H1 (cell line): ENCODE data around the gene HK1. TPM values are rescaled to one million over a fixed set of nuclear protein-coding genes. Genes with fewer than 3 reads are reported as not detected.

Experiments used
- CTCF ChIA-PET: fragments of 300-600 bp; sonication (Branson Sonifier 250); formaldehyde crosslinking; loops from one replicate; lab custom pipeline; 2021; ENCODE audit not compliant: partially characterized antibody; lab: Charles Lee
- POLR2A ChIA-PET: fragments of 300-600 bp; sonication (Branson Sonifier 250); formaldehyde crosslinking; loops from one replicate; lab custom pipeline; 2021; ENCODE audit warnings: inconsistent platforms; ENCODE audit not compliant: partially characterized antibody; lab: Charles Lee
- DNase-seq, 2 experiments: peaks; one replicate each; pipeline versions ENCODE4 v3.0.0 to v3.0.0-alpha.2; 2010 to 2022; ENCODE audit warnings: low spot score in 2 of 2, low read depth in 1 of 2, mixed read lengths in 1 of 2
- FAIRE-seq: peaks from 2 replicates; lab custom pipeline; 2011; peaks lifted over from hg19 to GRCh38; lab: Jason Lieb, UNC
- H2AFZ ChIP-seq: 2 replicates; pipeline ENCODE4 v1.8.1; 2012; ENCODE audit warnings: low read length, inconsistent platforms
- H2AK5ac ChIP-seq: 2 replicates; pipeline ENCODE4 v1.6.1; 2013; ENCODE audit warnings: low read depth, low read length
- H2BK120ac ChIP-seq: replicated peaks from 2 replicates; pipeline ENCODE3; 2013; ENCODE audit warnings: low read depth, low read length, inconsistent platforms
- H2BK12ac ChIP-seq: 2 replicates; pipeline ENCODE4 v1.6.1; 2013; ENCODE audit warnings: low read depth, low read length
- H2BK15ac ChIP-seq: 2 replicates; pipeline ENCODE4 v1.6.1; 2013; ENCODE audit warnings: low read length
- H2BK20ac ChIP-seq: 2 replicates; pipeline ENCODE4 v1.6.1; 2013; ENCODE audit warnings: low read length
- H2BK5ac ChIP-seq: 2 replicates; pipeline ENCODE4 v1.6.1; 2013; ENCODE audit warnings: low read depth, low read length
- H3K14ac ChIP-seq: 2 replicates; pipeline ENCODE4 v1.6.1; 2013; ENCODE audit warnings: inconsistent platforms; ENCODE audit not compliant: insufficient read length
- H3K18ac ChIP-seq: 2 replicates; pipeline ENCODE4 v1.6.1; 2013; ENCODE audit warnings: low read length; ENCODE audit errors: extremely low read depth
- H3K23ac ChIP-seq: 2 replicates; pipeline ENCODE4 v1.6.1; 2013; ENCODE audit warnings: inconsistent platforms; ENCODE audit not compliant: insufficient read length
- H3K23me2 ChIP-seq: 2 replicates; pipeline ENCODE4 v1.6.1; 2013; ENCODE audit warnings: low read depth, low read length
- H3K27ac ChIP-seq: 2 replicates; pipeline ENCODE4 v1.6.1; 2011; ENCODE audit warnings: low read depth, low read length, inconsistent platforms
- H3K27me3 ChIP-seq, 4 experiments: replicated peaks in 1 of 4; 1 replicate in 1 of 4; 2 replicates in 3 of 4; pipeline versions ENCODE4 v1.6.1 to v1.8.1; 2011 to 2013; ENCODE audit warnings: low read length in 3 of 4, mild to moderate bottlenecking in 3 of 4, inconsistent platforms in 2 of 4, mixed read lengths in 2 of 4, moderate library complexity in 1 of 4; ENCODE audit not compliant: control insufficient read depth in 3 of 4, insufficient read depth in 3 of 4; ENCODE audit errors: extremely low read depth in 1 of 4
- H3K36me3 ChIP-seq, 4 experiments: 2 replicates each; pipeline versions ENCODE4 v1.6.1 to v1.8.1; 2011 to 2013; ENCODE audit warnings: mild to moderate bottlenecking in 4 of 4, low read length in 3 of 4, moderate library complexity in 2 of 4, control low read depth in 1 of 4, inconsistent platforms in 1 of 4; ENCODE audit not compliant: insufficient read depth in 4 of 4, control insufficient read depth in 2 of 4
- H3K4ac ChIP-seq: replicated peaks from 2 replicates; pipeline ENCODE3; 2013; ENCODE audit warnings: low read length, low read depth, mixed read lengths, inconsistent platforms; ENCODE audit not compliant: insufficient read length
- H3K4me1 ChIP-seq, 4 experiments: replicated peaks in 1 of 4; 1 replicate in 1 of 4; 2 replicates in 3 of 4; pipeline versions ENCODE4 v1.6.1 to v1.8.1; 2011 to 2013; ENCODE audit warnings: low read length in 3 of 4, inconsistent platforms in 2 of 4, mixed read lengths in 1 of 4; ENCODE audit not compliant: insufficient read depth in 4 of 4, control insufficient read depth in 3 of 4
- H3K4me2 ChIP-seq, 2 experiments: 2 replicates each; pipeline versions ENCODE4 v1.6.1 to v1.8.1; 2011 to 2013; ENCODE audit warnings: low read depth in 2 of 2, low read length in 2 of 2, control low read depth in 1 of 2, inconsistent platforms in 1 of 2, mild to moderate bottlenecking in 1 of 2; ENCODE audit not compliant: insufficient read depth in 1 of 2
- H3K4me3 ChIP-seq, 4 experiments: fragments of 200-600, 300-600 bp in 1 of 4; sonication (generic), shearing (Covaris generic), sonication (Bioruptor Twin) in 1 of 4; 2 replicates each; pipeline versions ENCODE4 v1.5.1 to v1.8.1; 2011 to 2016; ENCODE audit warnings: low read length in 4 of 4, low read depth in 3 of 4, control low read depth in 2 of 4, inconsistent platforms in 2 of 4, mild to moderate bottlenecking in 2 of 4, mixed read lengths in 1 of 4, moderate library complexity in 1 of 4; ENCODE audit not compliant: insufficient read depth in 2 of 4; ENCODE audit errors: extremely low read depth in 1 of 4
- H3K56ac ChIP-seq: replicated peaks from 2 replicates; pipeline ENCODE3; 2013; ENCODE audit warnings: low read depth, mild to moderate bottlenecking, mixed read lengths, low read length, inconsistent platforms; ENCODE audit not compliant: insufficient read length
- H3K79me1 ChIP-seq: 2 replicates; pipeline ENCODE4 v1.6.1; 2013; ENCODE audit warnings: low read depth, low read length, control low read depth
- H3K79me2 ChIP-seq, 2 experiments: 2 replicates each; pipeline versions ENCODE4 v1.6.1 to v1.8.1; 2012 to 2013; ENCODE audit warnings: low read length in 2 of 2, mild to moderate bottlenecking in 2 of 2, inconsistent platforms in 1 of 2; ENCODE audit not compliant: insufficient read depth in 2 of 2, control insufficient read depth in 1 of 2
- H3K9ac ChIP-seq, 4 experiments: replicated peaks in 1 of 4; 1 replicate in 1 of 4; 2 replicates in 3 of 4; pipeline versions ENCODE4 v1.6.1 to v1.8.1; 2011 to 2013; ENCODE audit warnings: low read depth in 3 of 4, low read length in 3 of 4, control low read depth in 2 of 4, mild to moderate bottlenecking in 2 of 4, moderate library complexity in 2 of 4, inconsistent platforms in 1 of 4; ENCODE audit errors: extremely low read depth in 1 of 4
- H3K9me3 ChIP-seq, 2 experiments: 2 replicates each; pipeline versions ENCODE4 v1.6.1 to v1.8.1; 2012 to 2013; ENCODE audit warnings: mild to moderate bottlenecking in 2 of 2, moderate library complexity in 2 of 2, control low read depth in 1 of 2, inconsistent platforms in 1 of 2, low read depth in 1 of 2, low read length in 1 of 2, mixed read lengths in 1 of 2; ENCODE audit not compliant: insufficient read depth in 2 of 2
- H4K20me1 ChIP-seq, 2 experiments: replicated peaks in 1 of 2; 2 replicates each; pipeline versions ENCODE3 to v1.8.1; 2011 to 2013; ENCODE audit warnings: inconsistent platforms in 2 of 2, low read length in 2 of 2, mild to moderate bottlenecking in 1 of 2; ENCODE audit not compliant: insufficient read depth in 2 of 2, control insufficient read depth in 1 of 2
- H4K5ac ChIP-seq: 2 replicates; pipeline ENCODE4 v1.6.1; 2013; ENCODE audit warnings: low read length, low read depth, mixed read lengths, inconsistent platforms; ENCODE audit not compliant: insufficient read length
- H4K8ac ChIP-seq: 2 replicates; pipeline ENCODE4 v1.8.0; 2013; ENCODE audit warnings: mild to moderate bottlenecking, moderate library complexity, low read length, inconsistent platforms; ENCODE audit not compliant: insufficient read depth; ENCODE audit errors: extremely low read depth
- H4K91ac ChIP-seq: replicated peaks from 2 replicates; pipeline ENCODE3; 2013; ENCODE audit warnings: low read length, mixed read lengths, inconsistent platforms; ENCODE audit not compliant: insufficient read length
- SIN3A ChIP-seq, 2 experiments: IDR thresholded peaks in 1 of 2; conservative IDR thresholded peaks in 1 of 2; 2 replicates each; pipeline ENCODE4 v1.6.1; 2011 to 2012; ENCODE audit warnings: low read length in 2 of 2, improper control_type of control experiment in 1 of 2, low read depth in 1 of 2, mild to moderate bottlenecking in 1 of 2
- WGBS, 2 experiments: shearing (Covaris generic) in 1 of 2; methylation state at CpG; one replicate each; pipeline versions ENCODE4 v1.1.6 to v1.1.7; 2013 to 2015; ENCODE audit warnings: low lambda C conversion rate in 2 of 2, mixed read lengths in 2 of 2, inconsistent platforms in 1 of 2, low coverage in 1 of 2, missing lambda C conversion rate in 1 of 2; ENCODE audit not compliant: insufficient replicate concordance in 2 of 2, insufficient coverage in 1 of 2, insufficient read length in 1 of 2; ENCODE audit errors: extremely low coverage in 1 of 2, missing lambda C conversion rate in 1 of 2; 5-methylcytosine and 5-hydroxymethylcytosine counted together
- polyA plus RNA-seq, 7 experiments: library from polyadenylated mRNA; depleted of rRNA in 3 of 7; stranded (reverse) in 5 of 7; unstranded in 2 of 7; fragments of >200 nt in 5 of 7; fragments of 200-250 nt in 2 of 7; gene quantifications; 1 replicate in 5 of 7; 2 replicates in 1 of 7; 4 replicates in 1 of 7; pipeline versions ENCODE4 v1.2.1 to v1.2.3, GENCODE V29; 2011 to 2013; ENCODE audit warnings: missing spikeins in 2 of 7, mixed read lengths in 2 of 7
- total RNA-seq: library from RNA; stranded (reverse); fragmentation: NEBNext Ultra II Directional; extraction: Animal tissue kit (Norgen Biotek cat#: 25700); gene quantifications from 2 replicates; pipeline ENCODE4 v1.2.1, GENCODE V29; 2021

Gene HK1
- total and polyA plus RNA-seq, 2 of the 8 experiments (the other 6 are each of a cell fraction or from before 2014, with no cell fraction given) = 55.8 to 247 TPM

DNA sequence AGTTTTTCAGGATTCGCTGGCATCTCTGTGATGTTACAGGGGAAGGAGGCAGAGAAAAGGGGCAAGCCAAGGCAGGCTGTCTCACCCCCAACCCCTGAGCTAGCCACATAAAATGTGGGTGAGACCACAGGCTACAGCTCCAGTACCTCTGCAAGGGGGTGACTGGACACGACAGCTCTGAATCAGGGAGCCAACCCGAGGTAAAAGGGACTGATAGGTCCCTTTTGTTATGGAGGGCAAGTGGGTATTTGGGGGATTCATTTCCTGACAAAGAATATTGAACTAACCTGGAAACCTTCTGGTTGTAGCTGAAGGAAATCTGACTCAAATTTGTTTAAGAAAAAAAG, 71.2 kb downstream of the HK1 start:
- peaks cover 4% of the 10 kb centered on the region for H3K79me1 ChIP-seq
- H3K4me1 ChIP-seq = peaks cover 11 to 23% (median 16%) of the 10 kb centered on the region in 4 experiments
- H2AFZ ChIP-seq = no peak overlapping the region
- H2AK5ac ChIP-seq = no peak overlapping the region
- no peak overlapping the region for H2BK20ac ChIP-seq
- ChIA-PET CTCF (interaction anchor here (0.6 to 2.4 kb wide), 10 partner anchors 8 to 112 kb away, joined by 3 to 14 read pairs (median 4); no protein-coding TSS in a partner anchor), POLR2A (interaction anchor here (0.9 to 1.5 kb wide), 3 partner anchors 12 to 57 kb away, joined by 3 to 5 read pairs (median 4); no protein-coding TSS in a partner anchor)
- no peak for TF ChIP-seq SIN3A (conservative IDR thresholded peaks at IDR 0.05 in 1 of 2, IDR thresholded peaks at IDR 0.05 in 1 of 2; ENCODE audit: low read depth in 1 of 2, low read length in 2 of 2)
- DNase-seq = no peak
- no peak overlapping the region for H2BK120ac ChIP-seq
- 90% methylated on average over 3 of the region's 3 CpGs; no CpG with 5 or more reads in 1 of the 2 experiments for WGBS, 2 experiments
- H2BK5ac ChIP-seq = no peak overlapping the region
- no peak overlapping the region for H4K8ac ChIP-seq
- no peaks in the 10 kb centered on the region for H3K27me3 ChIP-seq
- no peak overlapping the region for H3K4ac ChIP-seq
- H2BK15ac ChIP-seq = peak overlapping the region; percentile 40; the same call in 1 of the 2 replicates
- peaks cover 0 to 78% of the 10 kb centered on the region in 2 experiments; a peak in 2 of 4 replicates for H3K79me2 ChIP-seq
- H4K20me1 ChIP-seq = no peaks in the 10 kb centered on the region
- no peak overlapping the region for H3K56ac ChIP-seq
- H4K91ac ChIP-seq = no peak overlapping the region
- no peaks in the 10 kb centered on the region for H3K9me3 ChIP-seq
- no peak overlapping the region for H3K4me2 ChIP-seq
- no peak overlapping the region for H3K4me3 ChIP-seq
- no peaks in the 10 kb centered on the region for H3K23me2 ChIP-seq
- FAIRE-seq = no peak
- no peak overlapping the region for H2BK12ac ChIP-seq
- H3K14ac ChIP-seq = no peak overlapping the region
- H3K9ac ChIP-seq = no peak overlapping the region
- H4K5ac ChIP-seq = no peak overlapping the region
- no peak overlapping the region for H3K27ac ChIP-seq
- H3K23ac ChIP-seq = no peak overlapping the region
- H3K36me3 ChIP-seq = peaks cover 0 to 7% (median 1%) of the 10 kb centered on the region in 4 experiments; a peak in 3 of 8 replicates
- H3K18ac ChIP-seq = peak overlapping the region; percentile 42; the same call in 1 of the 2 replicates
